ENCODE data around the gene TARBP2.

Gene TARBP2

DNA sequence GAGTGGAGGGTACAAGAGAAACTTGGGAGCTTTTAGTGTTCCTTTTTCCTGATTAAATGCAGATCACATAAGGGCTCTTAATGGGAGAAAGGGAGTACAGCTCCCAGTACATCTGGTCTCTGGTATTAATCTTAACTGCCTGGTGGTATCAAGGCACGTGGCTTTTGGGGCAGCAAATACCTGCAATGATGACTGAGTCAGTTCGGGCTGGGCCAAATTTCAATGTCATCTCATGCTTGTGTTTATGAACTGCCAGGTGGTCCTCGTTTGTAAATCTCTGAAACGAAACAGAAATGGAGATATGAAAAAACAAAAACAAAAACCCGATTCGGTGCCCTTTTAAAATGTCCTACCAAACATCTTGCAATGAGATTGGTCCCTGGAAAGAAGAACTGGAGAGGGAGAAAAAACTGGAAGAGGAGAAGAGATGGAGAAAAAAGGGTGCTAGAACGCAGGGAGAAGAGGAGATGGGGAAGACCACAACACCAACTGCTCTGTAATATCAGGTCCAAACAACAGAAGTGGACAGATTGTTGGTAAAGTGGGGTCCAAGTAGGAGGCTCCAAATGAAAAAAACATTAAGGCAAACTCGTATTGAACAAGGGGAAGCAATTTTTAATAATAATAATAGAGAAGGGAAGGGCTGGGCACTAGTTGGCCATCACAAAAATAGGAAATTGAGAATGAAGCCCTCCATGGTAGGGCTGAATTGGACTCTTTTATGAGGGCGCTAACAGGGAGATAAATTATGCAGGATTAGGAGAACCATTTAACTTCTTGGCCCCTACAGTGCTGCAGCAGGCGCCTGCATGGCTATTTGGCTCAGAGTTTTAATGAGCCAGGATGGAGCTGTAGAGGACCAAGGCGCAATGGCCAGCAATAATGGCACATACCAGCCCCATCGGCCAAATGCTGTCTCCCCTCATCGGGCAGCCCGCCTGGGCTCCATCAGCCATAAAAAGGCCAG, 51.6 kb downstream of the TARBP2 start:
- no peak overlapping the region for H3K4me3 Mint-ChIP-seq
- H3K9me3 Mint-ChIP-seq: no peaks in the 10 kb centered on the region
- H3K27ac Mint-ChIP-seq: no peak overlapping the region
- intact Hi-C loops (cut with micrococcal nuclease): no loop called here
- H3K36me3 Mint-ChIP-seq (ENCODE audit: low read depth): peaks cover 80% of the 10 kb centered on the region
- no peaks in the 10 kb centered on the region for H3K4me1 Mint-ChIP-seq (ENCODE audit: low read depth)
- H3K27me3 Mint-ChIP-seq: no peaks in the 10 kb centered on the region
